Iris pigment epithelial cell (primary cell): ENCODE data around the gene BRCA1.
"Not testable (repeated sequence)": the region's sequence is repeated elsewhere in the genome, so short reads cannot be mapped to it uniquely, and the experiment has no call there.

Source experiments
- DNase-seq: peaks from one replicate; pipeline ENCODE4 v3.0.0-alpha.2; 2011; ENCODE audit warnings: low read depth

Gene BRCA1

GRCh38 chr17:43125133-43125966 lies at the start of gene BRCA1:
BRCA1 (minus strand) TSS chr17:43125364; CDS start chr17:43124096, 1,268 bp downstream.
- peak; percentile 99 for DNase-seq

- DNase-seq = peak; percentile 95
Measured at GRCh38 chr17:43171586-43172487, 46.7 kb upstream of the BRCA1 start.

GRCh38 chr17:43170766-43171585 lies 45.8 kb upstream of the BRCA1 start, which contains the start of gene NBR1:
NBR1 (plus strand) TSS chr17:43171214; CDS start chr17:43175800, 4,586 bp downstream.
- DNase-seq = peak; percentile 98

GRCh38 chr17:43170140-43170765 lies 45.1 kb upstream of the BRCA1 start:
- DNase-seq = peak; percentile 98

GRCh38 chr17:43169561-43170139 lies 44.5 kb upstream of the BRCA1 start:
- DNase-seq = no peak

- not testable (repeated sequence) for DNase-seq
Measured at GRCh38 chr17:43165971-43166370, 40.8 kb upstream of the BRCA1 start.

- DNase-seq = not testable (repeated sequence)
Measured at GRCh38 chr17:43159957-43160356, 34.8 kb upstream of the BRCA1 start.

GRCh38 chr17:43159232-43159631 lies 34.1 kb upstream of the BRCA1 start:
- DNase-seq = not testable (repeated sequence)

GRCh38 chr17:43155666-43156065 lies 30.5 kb upstream of the BRCA1 start:
- DNase-seq = no peak

GRCh38 chr17:43153197-43153835 lies 28.2 kb upstream of the BRCA1 start:
- not testable (repeated sequence) for DNase-seq

GRCh38 chr17:43151880-43152456 lies 26.8 kb upstream of the BRCA1 start:
- DNase-seq = no peak

GRCh38 chr17:43146649-43147048 lies 21.5 kb upstream of the BRCA1 start:
- no peak for DNase-seq

- no peak for DNase-seq
Measured at GRCh38 chr17:43143201-43143600, 18.0 kb upstream of the BRCA1 start.

GRCh38 chr17:43142153-43142552 lies 17.0 kb upstream of the BRCA1 start:
- no peak for DNase-seq

- DNase-seq = no peak
Measured at GRCh38 chr17:43140396-43141332, 15.5 kb upstream of the BRCA1 start.

- DNase-seq = not testable (repeated sequence)
Measured at GRCh38 chr17:43138531-43138930, 13.4 kb upstream of the BRCA1 start.

GRCh38 chr17:43136574-43136973 lies 11.4 kb upstream of the BRCA1 start:
- DNase-seq = not testable (repeated sequence)

- DNase-seq = no peak
Measured at GRCh38 chr17:43135454-43135819, 10.3 kb upstream of the BRCA1 start.
